T-helper 2 cell (primary cell): Measurements from ENCODE around the gene ALDH1A1.

Source experiments
- DNase-seq, 5 experiments: peaks; one replicate each; pipeline versions ENCODE4 v3.0.0 to v3.0.0-alpha.2; 2012 to 2022

The ALDH1A1 gene

GRCh38 chr9:72979405-72980100, 26.7 kb upstream of the ALDH1A1 start:
- DNase-seq: no peak

- DNase-seq: no peak
Observed at GRCh38 chr9:72978744-72979143, 25.9 kb upstream of the ALDH1A1 start.

- DNase-seq: no peak
Observed at GRCh38 chr9:72977670-72978069, 24.8 kb upstream of the ALDH1A1 start.

- DNase-seq: no peak
Observed at GRCh38 chr9:72974501-72974900, 21.6 kb upstream of the ALDH1A1 start.

GRCh38 chr9:72972636-72973035, 19.8 kb upstream of the ALDH1A1 start:
- no peak for DNase-seq

GRCh38 chr9:72971411-72971810, 18.6 kb upstream of the ALDH1A1 start:
- no peak for DNase-seq

GRCh38 chr9:72960446-72960845, 7.6 kb upstream of the ALDH1A1 start:
- no peak for DNase-seq

GRCh38 chr9:72958485-72959281, 5.8 kb upstream of the ALDH1A1 start:
- DNase-seq: no peak

GRCh38 chr9:72955571-72955970, 2.7 kb upstream of the ALDH1A1 start:
- no peak for DNase-seq

GRCh38 chr9:72955126-72955455, 2.2 kb upstream of the ALDH1A1 start:
- DNase-seq: no peak

GRCh38 chr9:72954431-72955125, 1.7 kb upstream of the ALDH1A1 start:
- DNase-seq: no peak

- DNase-seq: no peak
Observed at GRCh38 chr9:72952381-72952690, 517 bp downstream of the ALDH1A1 start.

GRCh38 chr9:72951520-72952380, 1.1 kb downstream of the ALDH1A1 start:
- DNase-seq: no peak

GRCh38 chr9:72950875-72951442, 1.9 kb downstream of the ALDH1A1 start:
- DNase-seq: no peak

- DNase-seq: no peak
Observed at GRCh38 chr9:72949918-72950325, 2.9 kb downstream of the ALDH1A1 start.

- no peak for DNase-seq
Observed at GRCh38 chr9:72949244-72949582, 3.6 kb downstream of the ALDH1A1 start.

GRCh38 chr9:72948575-72949243, 4.1 kb downstream of the ALDH1A1 start:
- no peak for DNase-seq

GRCh38 chr9:72947984-72948465, 4.8 kb downstream of the ALDH1A1 start:
- no peak for DNase-seq

- DNase-seq: no peak
Observed at GRCh38 chr9:72946821-72947220, 6.0 kb downstream of the ALDH1A1 start.

- DNase-seq: no peak
Observed at GRCh38 chr9:72946318-72946717, 6.5 kb downstream of the ALDH1A1 start.

- DNase-seq: no peak
Observed at GRCh38 chr9:72945391-72945790, 7.5 kb downstream of the ALDH1A1 start.

GRCh38 chr9:72943844-72944462, 8.9 kb downstream of the ALDH1A1 start:
- DNase-seq: no peak
